Natural killer cell (primary cell): ENCODE measurements around the gene MEGF6. TPM values are rescaled to one million over a fixed set of nuclear protein-coding genes. Genes with fewer than 3 reads are reported as not detected.

ENCODE experiments used
- ATAC-seq, 3 donors: fragments of 150-1000 bp in 2 of 3; fragments of 200-7000 bp in 1 of 3; cut with Tn5 transposase; 1 replicate in 1 of 3; 2 replicates in 2 of 3; pipeline ENCODE4 v1.10.0; 2021; ENCODE audit warnings: mild to moderate bottlenecking in 2 of 3, moderate library complexity in 2 of 3
- DNase-seq, 2 donors: peaks; one replicate each; pipeline versions ENCODE4 v3.0.0 to v3.0.0-alpha.2; 2013 to 2021; ENCODE audit warnings: mixed read lengths in 1 of 2
- H3K27ac ChIP-seq: one replicate; pipeline ENCODE4 v1.5.1; 2013; ENCODE audit warnings: mild to moderate bottlenecking, low read length
- H3K27me3 ChIP-seq: one replicate; pipeline ENCODE4 v1.6.1; 2013; ENCODE audit warnings: low read length; ENCODE audit not compliant: control insufficient read depth, insufficient read depth
- H3K36me3 ChIP-seq: one replicate; pipeline ENCODE4 v1.6.1; 2013; ENCODE audit warnings: low read length; ENCODE audit not compliant: control insufficient read depth, insufficient read depth
- H3K4me1 ChIP-seq: one replicate; pipeline ENCODE4 v1.6.1; 2013; ENCODE audit warnings: low read length; ENCODE audit not compliant: control insufficient read depth, insufficient read depth
- H3K4me3 ChIP-seq: one replicate; pipeline ENCODE4 v1.5.1; 2013; ENCODE audit warnings: low read length
- H3K9me3 ChIP-seq: one replicate; pipeline ENCODE4 v1.6.1; 2013; ENCODE audit warnings: low read length; ENCODE audit not compliant: control insufficient read depth, insufficient read depth
- H3K27ac Mint-ChIP-seq, 2 donors: one replicate each; pipeline ENCODE4 v1.8.0; 2022; ENCODE audit warnings: mild to moderate bottlenecking in 2 of 2, mixed read lengths in 2 of 2, moderate library complexity in 1 of 2
- H3K27me3 Mint-ChIP-seq, 2 donors: one replicate each; pipeline ENCODE4 v1.8.0; 2022; ENCODE audit warnings: low read depth in 2 of 2, mixed read lengths in 2 of 2
- H3K36me3 Mint-ChIP-seq: one replicate; pipeline ENCODE4 v1.8.0; 2022; ENCODE audit warnings: mixed read lengths
- H3K4me1 Mint-ChIP-seq, 2 donors: one replicate each; pipeline ENCODE4 v1.8.0; 2022; ENCODE audit warnings: mixed read lengths in 2 of 2
- H3K4me3 Mint-ChIP-seq: one replicate; pipeline ENCODE4 v1.8.0; 2022; ENCODE audit warnings: mild to moderate bottlenecking, moderate library complexity, mixed read lengths
- H3K9me3 Mint-ChIP-seq, 2 donors: one replicate each; pipeline ENCODE4 v1.8.0; 2022; ENCODE audit warnings: mixed read lengths in 2 of 2
- CTCF ChIP-seq: fragments of 200-600 bp; IDR thresholded peaks from one replicate; pipeline ENCODE4 v1.8.0; 2022; ENCODE audit warnings: antibody characterized with exemption
- WGBS: methylation state at CpG from one replicate; pipeline ENCODE4 v1.1.7; 2013; ENCODE audit warnings: missing lambda C conversion rate; ENCODE audit not compliant: insufficient coverage; 5-methylcytosine and 5-hydroxymethylcytosine counted together
- intact Hi-C: fragments of 100-400 bp; cut with micrococcal nuclease; formaldehyde crosslinking; loops from one replicate; pipeline ENCODE4 v1.14.2; 2022
- total RNA-seq, 4 donors: library from RNA; stranded (reverse); fragments of 120-200 nt in 1 of 4; gene quantifications; one replicate each; pipeline versions ENCODE4 v1.2.3 to v1.2.4, GENCODE V29; 2013 to 2022

The MEGF6 gene
- total RNA-seq, 3 donors from 2014 or later (not counting 1 experiment from before 2014, with no cell fraction given): 3.1 to 15.6 (median 5.1) TPM

GRCh38 chr1:3469104-3469848 lies 142.0 kb downstream of the MEGF6 start:
- no peaks in the 10 kb centered on the region for H3K27me3 ChIP-seq
- intact Hi-C loops: no loop called here
- no peak overlapping the region for H3K4me3 ChIP-seq
- H3K27ac ChIP-seq: no peak overlapping the region
- TF ChIP-seq CTCF: no peak
- no peaks in the 10 kb centered on the region for H3K36me3 ChIP-seq
- no peak overlapping the region for H3K27ac Mint-ChIP-seq
- H3K9me3 ChIP-seq: no peaks in the 10 kb centered on the region
- no peaks in the 10 kb centered on the region for H3K36me3 Mint-ChIP-seq
- WGBS: 89% methylated on average over 31 of the region's 31 CpGs
- no peaks in the 10 kb centered on the region for H3K27me3 Mint-ChIP-seq
- no peaks in the 10 kb centered on the region for H3K4me1 ChIP-seq
- H3K9me3 Mint-ChIP-seq: no peaks in the 10 kb centered on the region
- H3K4me1 Mint-ChIP-seq: no peaks in the 10 kb centered on the region
- no peak for DNase-seq
- H3K4me3 Mint-ChIP-seq: no peak overlapping the region
- ATAC-seq: no peak

DNA sequence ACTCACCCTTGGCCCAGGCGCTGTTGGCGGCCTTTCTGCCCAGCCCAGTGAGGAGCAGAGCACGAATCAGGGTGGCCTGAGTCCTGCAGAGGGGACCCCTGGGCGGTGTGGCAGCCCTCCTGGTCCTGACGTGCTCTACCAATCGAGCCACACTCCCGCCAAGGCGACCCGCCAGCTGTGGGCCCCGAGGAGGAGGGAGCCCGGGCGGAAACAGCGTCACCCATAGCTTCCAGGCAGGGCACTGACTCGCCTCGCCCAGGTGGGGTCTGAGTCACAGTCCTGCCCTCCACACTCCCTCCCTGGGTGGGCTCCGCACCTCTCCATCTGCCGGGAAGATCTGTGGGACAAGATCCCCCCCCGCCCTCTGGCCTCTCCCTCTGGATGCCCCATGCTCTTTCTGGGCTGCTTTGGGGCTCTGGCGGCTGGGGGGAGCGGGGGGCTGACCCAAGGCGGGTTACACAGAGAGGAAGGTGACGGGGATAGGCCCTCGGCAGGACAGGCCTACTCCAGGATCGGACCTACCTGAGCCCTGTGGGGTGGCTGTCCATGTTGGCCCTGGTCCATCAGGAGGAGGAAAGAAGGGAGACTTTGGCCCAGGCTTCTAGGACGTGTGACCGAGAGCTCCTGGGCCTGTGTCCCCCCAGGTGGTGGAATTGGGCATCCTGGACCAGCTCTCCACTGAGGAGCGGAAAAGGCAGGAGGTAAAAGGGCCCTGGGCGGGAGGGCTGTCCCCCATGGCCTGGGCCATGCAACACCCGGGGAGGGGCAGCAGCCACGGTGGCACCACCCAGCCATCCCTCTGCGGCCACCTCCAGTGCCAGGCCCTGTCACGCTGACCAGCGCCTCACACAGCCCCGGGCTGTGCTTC lies 142.8 kb downstream of the MEGF6 start:
- no peak overlapping the region for H3K4me3 Mint-ChIP-seq
- H3K27me3 Mint-ChIP-seq: no peaks in the 10 kb centered on the region
- intact Hi-C loops: no loop called here
- H3K4me1 Mint-ChIP-seq: no peaks in the 10 kb centered on the region
- H3K4me1 ChIP-seq: no peaks in the 10 kb centered on the region
- no peaks in the 10 kb centered on the region for H3K36me3 ChIP-seq
- no peak for ATAC-seq
- no peak overlapping the region for H3K4me3 ChIP-seq
- H3K36me3 Mint-ChIP-seq: no peaks in the 10 kb centered on the region
- H3K27ac ChIP-seq: no peak overlapping the region
- H3K27me3 ChIP-seq: no peaks in the 10 kb centered on the region
- H3K9me3 ChIP-seq: no peaks in the 10 kb centered on the region
- H3K27ac Mint-ChIP-seq: no peak overlapping the region
- no peak for TF ChIP-seq CTCF
- no peak for DNase-seq
- WGBS: 82% methylated on average over 34 of the region's 34 CpGs
- H3K9me3 Mint-ChIP-seq: no peaks in the 10 kb centered on the region

DNA sequence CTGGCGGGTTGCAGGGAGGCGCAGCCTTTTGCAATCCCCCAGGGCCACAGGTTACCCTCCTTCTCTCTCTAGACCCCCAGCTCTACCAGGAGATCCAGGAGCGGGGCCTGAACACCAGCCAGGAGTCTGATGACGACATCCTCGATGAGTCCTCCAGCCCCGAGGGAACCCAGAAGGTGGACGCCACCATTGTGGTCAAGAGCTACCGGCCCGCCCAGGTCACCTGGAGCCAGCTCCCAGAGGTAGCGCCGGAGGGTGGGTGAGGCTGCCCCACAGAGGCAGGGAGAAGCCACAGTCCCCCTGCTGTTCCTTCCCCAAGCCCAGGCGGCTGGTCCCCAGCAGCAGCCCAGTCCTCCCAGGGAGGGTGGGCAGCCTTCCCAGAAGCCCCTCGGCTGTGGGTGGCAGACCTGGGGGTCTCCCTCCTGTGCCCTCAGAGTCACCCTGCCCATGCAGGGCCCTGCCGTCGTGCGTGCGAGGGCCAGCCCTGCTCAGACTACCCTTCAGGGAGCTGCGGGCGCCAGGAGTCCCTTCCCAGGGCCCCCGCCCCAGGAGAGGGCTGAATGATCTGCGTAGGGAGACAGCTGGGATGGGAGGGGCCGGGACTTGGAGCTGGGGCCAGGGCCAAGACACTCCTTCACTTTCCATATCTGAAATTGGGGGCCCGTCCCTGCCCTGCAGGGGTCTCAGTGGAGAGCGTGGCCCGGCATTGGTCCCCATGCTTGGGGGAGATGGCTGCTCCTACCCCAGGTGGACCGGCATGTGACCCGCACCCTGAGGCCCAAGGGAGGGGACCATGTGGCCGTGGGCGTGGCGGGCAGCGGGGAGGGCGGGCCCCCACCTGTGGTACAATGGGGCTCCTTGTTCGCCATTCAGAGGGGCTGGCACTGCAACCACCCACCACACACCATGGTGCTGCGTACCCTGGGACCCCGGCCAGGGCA lies 143.9 kb downstream of the MEGF6 start:
- Mint-ChIP-seq H3K36me3 (no peaks in the 10 kb centered on the region), H3K9me3 (no peaks in the 10 kb centered on the region), H3K27ac (no peak overlapping the region), H3K4me1 (no peaks in the 10 kb centered on the region), H3K4me3 (no peak overlapping the region), H3K27me3 (no peaks in the 10 kb centered on the region)
- 88% methylated on average over 35 of the region's 35 CpGs for WGBS
- Histone ChIP-seq H3K36me3 (no peaks in the 10 kb centered on the region), H3K27me3 (no peaks in the 10 kb centered on the region), H3K4me1 (no peaks in the 10 kb centered on the region), H3K27ac (no peak overlapping the region), H3K4me3 (no peak overlapping the region), H3K9me3 (no peaks in the 10 kb centered on the region)
- DNase-seq (no peak), ATAC-seq (no peak)
- TF ChIP-seq CTCF: no peak
- intact Hi-C loops: no loop called here
